Naive B cell (primary cell): ENCODE results near the gene BCO2. TPM values are rescaled to one million over a fixed set of nuclear protein-coding genes. Genes with fewer than 3 reads are reported as not detected.

Experiments
- ATAC-seq, 2 donors: fragments of 150-1000 bp; cut with Tn5 transposase; 2 replicates each; pipeline ENCODE4 v1.10.0; 2021; ENCODE audit warnings: low read depth in 2 of 2, mild to moderate bottlenecking in 2 of 2, moderate library complexity in 2 of 2
- DNase-seq: peaks from one replicate; pipeline ENCODE4 v3.0.0; 2022
- H3K27ac Mint-ChIP-seq, 6 donors: one replicate each; pipeline ENCODE4 v1.8.0; 2020 to 2022; ENCODE audit warnings: mild to moderate bottlenecking in 6 of 6, mixed read lengths in 6 of 6, moderate library complexity in 5 of 6, inconsistent platforms in 2 of 6
- H3K27me3 Mint-ChIP-seq, 3 donors: one replicate each; pipeline ENCODE4 v1.8.0; 2021 to 2022; ENCODE audit warnings: mixed read lengths in 3 of 3, mild to moderate bottlenecking in 1 of 3
- H3K36me3 Mint-ChIP-seq, 2 donors: one replicate each; pipeline ENCODE4 v1.8.0; 2020 to 2022; ENCODE audit warnings: mixed read lengths in 2 of 2, inconsistent platforms in 1 of 2, mild to moderate bottlenecking in 1 of 2
- H3K4me1 Mint-ChIP-seq, 3 donors: one replicate each; pipeline ENCODE4 v1.8.0; 2020 to 2022; ENCODE audit warnings: mixed read lengths in 3 of 3, inconsistent platforms in 1 of 3, mild to moderate bottlenecking in 1 of 3, moderate library complexity in 1 of 3
- H3K4me3 Mint-ChIP-seq, 8 donors: one replicate each; pipeline ENCODE4 v1.8.0; 2020 to 2022; ENCODE audit warnings: mild to moderate bottlenecking in 8 of 8, mixed read lengths in 8 of 8, moderate library complexity in 8 of 8, inconsistent platforms in 2 of 8
- H3K9me3 Mint-ChIP-seq, 7 donors: one replicate each; pipeline ENCODE4 v1.8.0; 2020 to 2022; ENCODE audit warnings: mixed read lengths in 7 of 7, mild to moderate bottlenecking in 5 of 7, inconsistent platforms in 2 of 7, moderate library complexity in 1 of 7
- polyA plus RNA-seq, 6 donors: library from polyadenylated mRNA; unstranded; fragments of 300-500 nt; fragmentation: Illumina TruSeq; gene quantifications; one replicate each; pipeline ENCODE4 v1.2.3, GENCODE V29; 2021; ENCODE audit warnings: low read depth in 6 of 6

BCO2 gene
- polyA plus RNA-seq, 6 donors from 2014 or later: 0.57 to 1.2 TPM; not detected in 4

- ATAC-seq: no peak
- no peak for DNase-seq
- Mint-ChIP-seq H3K36me3 (peaks cover 4 to 8% of the 10 kb centered on the region in 2 donors), H3K9me3 (no peaks in the 10 kb centered on the region), H3K27me3 (no peaks in the 10 kb centered on the region), H3K4me1 (peaks cover 0 to 5% (median 0%) of the 10 kb centered on the region in 3 donors), H3K27ac (no peak overlapping the region), H3K4me3 (no peak overlapping the region)
These were observed 78.4 kb downstream of the BCO2 start for GRCh38 chr11:112253605-112254242.

DNA sequence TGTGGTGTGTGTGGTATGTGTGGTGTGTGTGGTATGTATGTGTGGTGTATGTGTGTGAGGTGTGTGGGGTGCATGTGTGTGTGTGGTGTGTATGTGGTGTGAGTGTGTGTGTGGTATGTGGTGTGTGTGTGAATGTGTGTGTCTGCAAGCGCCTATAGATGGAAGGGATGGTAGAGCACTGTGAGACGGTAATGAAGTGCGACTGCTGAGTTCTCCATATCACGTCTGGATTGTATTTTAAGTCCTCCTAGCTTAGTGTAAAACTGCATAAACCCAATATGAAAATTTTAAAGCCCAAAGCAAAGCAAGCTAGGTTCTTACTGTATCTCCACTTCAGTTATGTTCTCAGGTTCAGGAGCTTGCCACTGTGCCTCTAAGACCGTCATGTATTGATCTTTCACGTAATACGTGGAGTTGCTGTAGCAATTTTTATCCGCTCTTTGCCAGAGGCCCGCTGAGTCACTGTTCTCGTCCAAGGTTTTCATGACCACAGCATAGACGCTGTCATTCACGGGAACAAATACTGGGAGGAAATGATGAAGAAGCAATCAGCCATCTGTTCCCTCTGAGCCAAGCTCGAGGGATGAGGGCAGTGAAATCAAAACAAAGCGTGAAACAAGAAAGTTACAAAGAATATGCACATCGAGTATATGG, 79.9 kb downstream of the BCO2 start:
- no peaks in the 10 kb centered on the region for H3K27me3 Mint-ChIP-seq

GRCh38 chr11:112260490-112260889, 85.2 kb downstream of the BCO2 start, which contains the start of gene PLET1:
PLET1 (minus strand) TSS chr11:112260860; CDS start chr11:112260589, 271 bp downstream.
- H3K27me3 Mint-ChIP-seq: no peaks in the 10 kb centered on the region
- H3K4me1 Mint-ChIP-seq: peaks cover 0 to 5% (median 0%) of the 10 kb centered on the region in 3 donors
- no peak within 1 kb of the TSS for H3K4me3 Mint-ChIP-seq
- peak within 1 kb of the TSS in 1 of 6 donors; percentile 76 for H3K27ac Mint-ChIP-seq
- ATAC-seq (no peak), DNase-seq (no peak)
- H3K36me3 Mint-ChIP-seq: peaks cover 5 to 8% of the 10 kb centered on the region in 2 donors
- no peaks in the 10 kb centered on the region for H3K9me3 Mint-ChIP-seq

More for the DNA sequence above, 79.9 kb downstream of the BCO2 start:
- Mint-ChIP-seq H3K9me3 (no peaks in the 10 kb centered on the region), H3K4me3 (no peak overlapping the region), H3K4me1 (peaks cover 0 to 5% (median 0%) of the 10 kb centered on the region in 3 donors), H3K36me3 (peaks cover 5 to 8% of the 10 kb centered on the region in 2 donors), H3K27ac (no peak overlapping the region)
- DNase-seq (no peak), ATAC-seq (no peak)

GRCh38 chr11:112265659-112266409, 90.5 kb downstream of the BCO2 start:
- Mint-ChIP-seq H3K27ac (no peak overlapping the region), H3K36me3 (peaks cover 0 to 9% of the 10 kb centered on the region in 2 donors), H3K4me3 (no peak overlapping the region), H3K27me3 (no peaks in the 10 kb centered on the region), H3K9me3 (no peaks in the 10 kb centered on the region), H3K4me1 (peaks cover 5 to 12% (median 7%) of the 10 kb centered on the region in 3 donors)
- DNase-seq (no peak), ATAC-seq (no peak)

DNA sequence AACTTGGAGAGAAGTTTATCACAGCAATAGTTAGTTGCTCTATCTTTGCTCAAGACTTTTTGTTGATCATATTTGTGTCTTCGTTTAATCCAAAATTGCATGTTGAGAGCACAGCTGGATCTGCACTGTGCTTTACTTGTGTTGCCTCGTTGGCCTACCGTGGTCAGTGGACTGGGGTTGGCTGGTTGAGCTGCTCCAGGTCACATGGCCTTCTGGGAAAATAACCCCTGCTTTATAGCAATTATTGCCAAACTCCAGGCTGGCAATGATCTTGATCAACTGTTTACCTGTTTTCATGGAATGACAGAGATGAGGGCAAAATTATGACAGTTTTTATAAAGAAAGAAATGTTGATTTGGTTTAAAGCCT, 91.1 kb downstream of the BCO2 start:
- DNase-seq: no peak
- Mint-ChIP-seq H3K4me3 (no peak overlapping the region), H3K4me1 (peaks cover 10 to 17% (median 12%) of the 10 kb centered on the region in 3 donors), H3K27ac (peak overlapping the region in 1 of 6 donors; percentile 7), H3K27me3 (no peaks in the 10 kb centered on the region), H3K36me3 (peaks cover 0 to 9% of the 10 kb centered on the region in 2 donors), H3K9me3 (no peaks in the 10 kb centered on the region)
- ATAC-seq: no peak

DNA sequence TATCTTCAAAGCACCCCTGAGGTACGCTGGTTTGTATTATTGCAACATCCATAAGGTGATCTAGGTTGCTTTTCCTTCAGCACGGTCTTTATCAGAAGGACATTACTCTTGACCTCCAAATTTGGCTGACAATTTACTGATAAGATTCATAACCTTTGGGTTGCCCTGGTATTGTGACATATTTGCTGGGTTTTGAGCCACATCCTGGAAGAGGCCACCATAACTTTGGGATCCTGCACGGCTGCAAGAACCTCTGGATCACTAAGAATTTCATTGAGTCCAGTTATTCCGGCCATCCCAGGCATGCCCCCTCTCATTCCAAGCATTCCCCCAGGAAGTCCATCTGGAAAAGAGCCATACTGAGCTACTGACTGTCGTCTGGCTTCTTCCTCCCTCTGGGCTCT, 91.9 kb downstream of the BCO2 start:
- Mint-ChIP-seq H3K36me3 (peaks cover 0 to 9% of the 10 kb centered on the region in 2 donors), H3K9me3 (no peaks in the 10 kb centered on the region), H3K27ac (no peak overlapping the region), H3K4me1 (peaks cover 16 to 25% (median 20%) of the 10 kb centered on the region in 3 donors), H3K4me3 (no peak overlapping the region), H3K27me3 (no peaks in the 10 kb centered on the region)
- ATAC-seq (no peak), DNase-seq (no peak)

GRCh38 chr11:112268406-112268805, 93.1 kb downstream of the BCO2 start:
- Mint-ChIP-seq H3K36me3 (peaks cover 0 to 9% of the 10 kb centered on the region in 2 donors), H3K4me1 (peaks cover 23 to 33% (median 29%) of the 10 kb centered on the region in 3 donors), H3K4me3 (no peak overlapping the region), H3K27me3 (no peaks in the 10 kb centered on the region), H3K27ac (peak overlapping the region in 2 of 6 donors; percentile 15 to 22), H3K9me3 (peaks cover 0 to 3% (median 0%) of the 10 kb centered on the region in 7 donors)
- DNase-seq (no peak), ATAC-seq (no peak)

Other genes starting within 250 kb of the BCO2 start
- gene DIXDC1, start 238.2 kb upstream of the BCO2 start, polyA plus RNA-seq: under 1 TPM in 3 of 6 donors, not detected in 3; 0.11 to 0.43 (median 0.13) TPM
- gene DLAT, start 150.1 kb upstream of the BCO2 start, polyA plus RNA-seq: 10 to 100 TPM; 24.6 to 38.8 (median 28.0) TPM
- gene PIH1D2, start 101.5 kb upstream of the BCO2 start, polyA plus RNA-seq: not detected
- gene NKAPD1, start 101.2 kb upstream of the BCO2 start, polyA plus RNA-seq: 10 to 100 TPM in 4 of 6 donors, 1 to 10 TPM in 2; 3.7 to 18.6 (median 10.7) TPM
- 10 to 100 TPM; 47.0 to 77.1 (median 53.3) TPM for gene TIMM8B, start 88.8 kb upstream of the BCO2 start, polyA plus RNA-seq
- 100 to 1,000 TPM; 140 to 196 (median 168) TPM for gene SDHD, start 88.6 kb upstream of the BCO2 start, polyA plus RNA-seq
- 1 to 10 TPM in 2 of 6 donors, under 1 TPM in 2, not detected in 2; 0.48 to 1.7 (median 1.1) TPM for gene IL18, start 11.4 kb upstream of the BCO2 start, polyA plus RNA-seq
- gene TEX12, start 8.1 kb upstream of the BCO2 start, polyA plus RNA-seq: under 1 TPM in 1 of 6 donors, not detected in 5; 0.65 TPM
- gene PTS, start 50.9 kb downstream of the BCO2 start, polyA plus RNA-seq: 10 to 100 TPM; 15.6 to 26.5 (median 22.7) TPM
- gene PLET1, start 85.3 kb downstream of the BCO2 start, polyA plus RNA-seq: under 1 TPM in 1 of 6 donors, not detected in 5; 0.98 TPM